GM19395 (cell line): ENCODE measurements around the gene KCNQ2.

Experiments used
- ATAC-seq: cut with Tn5 transposase; IDR thresholded peaks from one replicate; pipeline ENCODE4 v1.9.1; 2021; ENCODE audit warnings: mild to moderate bottlenecking, moderate library complexity; ENCODE audit not compliant: unreplicated experiment

The KCNQ2 gene

GRCh38 chr20:63420359-63421093, 51.9 kb downstream of the KCNQ2 start:
- ATAC-seq = no peak

- no peak for ATAC-seq
Observed at GRCh38 chr20:63419299-63419698, 53.2 kb downstream of the KCNQ2 start.

GRCh38 chr20:63418617-63419016, 53.8 kb downstream of the KCNQ2 start:
- no peak for ATAC-seq

- no peak for ATAC-seq
Observed at GRCh38 chr20:63417738-63418120, 54.7 kb downstream of the KCNQ2 start.

- no peak for ATAC-seq
Observed at GRCh38 chr20:63417097-63417737, 55.2 kb downstream of the KCNQ2 start.

- no peak for ATAC-seq
Observed at GRCh38 chr20:63416631-63417030, 55.8 kb downstream of the KCNQ2 start.

- no peak for ATAC-seq
Observed at GRCh38 chr20:63415647-63416391, 56.6 kb downstream of the KCNQ2 start.

GRCh38 chr20:63414720-63415430, 57.6 kb downstream of the KCNQ2 start:
- ATAC-seq = no peak

GRCh38 chr20:63413963-63414684, 58.3 kb downstream of the KCNQ2 start:
- no peak for ATAC-seq

- no peak for ATAC-seq
Observed at GRCh38 chr20:63413323-63413722, 59.1 kb downstream of the KCNQ2 start.

GRCh38 chr20:63412889-63413288, 59.6 kb downstream of the KCNQ2 start:
- no peak for ATAC-seq

GRCh38 chr20:63411898-63412631, 60.4 kb downstream of the KCNQ2 start:
- ATAC-seq = no peak

- ATAC-seq = no peak
Observed at GRCh38 chr20:63411151-63411897, 61.1 kb downstream of the KCNQ2 start.

GRCh38 chr20:63409834-63410435, 62.5 kb downstream of the KCNQ2 start:
- ATAC-seq = no peak

- no peak for ATAC-seq
Observed at GRCh38 chr20:63409066-63409833, 63.2 kb downstream of the KCNQ2 start.

- no peak for ATAC-seq
Observed at GRCh38 chr20:63408684-63409046, 63.8 kb downstream of the KCNQ2 start.

GRCh38 chr20:63407928-63408683, 64.3 kb downstream of the KCNQ2 start:
- ATAC-seq = no peak
